Muscle of back (tissue), 11 donors: Measurements from ENCODE around the gene HNRNPLL. TPM values are rescaled to one million over a fixed set of nuclear protein-coding genes. Genes with fewer than 3 reads are reported as not detected.

Experiments
- DNase-seq, 3 donors: peaks; one replicate each; pipeline versions ENCODE4 v3.0.0 to v3.0.0-alpha.2; 2013
- polyA plus RNA-seq, 10 donors: library from polyadenylated mRNA; unstranded; fragments of 120-200 nt; gene quantifications; one replicate each; pipeline ENCODE4 v1.2.1, GENCODE V29; 2013; ENCODE audit not compliant: insufficient read length in 10 of 10

Gene HNRNPLL
- polyA plus RNA-seq, 10 donors = 34.2 to 50.6 (median 38.6) TPM

DNA sequence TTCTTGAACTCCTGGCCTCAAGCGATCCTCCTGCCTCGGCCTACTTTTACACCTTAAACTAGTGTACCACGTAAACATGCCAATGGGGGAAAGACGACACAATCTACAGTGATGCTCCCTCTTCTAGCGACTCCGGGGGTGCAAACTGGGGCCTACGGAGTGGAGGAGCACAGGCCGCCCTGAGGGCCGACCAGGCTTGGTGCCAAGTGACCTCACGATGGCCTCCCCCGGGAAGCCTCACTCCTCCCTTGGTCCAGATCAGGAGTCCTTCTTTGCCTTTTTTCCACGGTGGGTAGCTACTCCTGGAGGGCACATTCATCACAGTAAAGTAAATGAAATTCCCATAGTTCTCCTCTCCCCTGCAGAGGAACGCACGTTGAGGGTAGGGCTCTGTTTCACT is 73.5 kb downstream of the HNRNPLL start:
- no peak for DNase-seq

- no peak for DNase-seq
Observed at GRCh38 chr2:38528534-38528933, 74.2 kb downstream of the HNRNPLL start.

- peak in 1 of 3 donors; percentile 72 for DNase-seq
Observed at GRCh38 chr2:38528008-38528442, 74.7 kb downstream of the HNRNPLL start.

- DNase-seq = no peak
Observed at GRCh38 chr2:38527338-38528007, 75.3 kb downstream of the HNRNPLL start.

DNA sequence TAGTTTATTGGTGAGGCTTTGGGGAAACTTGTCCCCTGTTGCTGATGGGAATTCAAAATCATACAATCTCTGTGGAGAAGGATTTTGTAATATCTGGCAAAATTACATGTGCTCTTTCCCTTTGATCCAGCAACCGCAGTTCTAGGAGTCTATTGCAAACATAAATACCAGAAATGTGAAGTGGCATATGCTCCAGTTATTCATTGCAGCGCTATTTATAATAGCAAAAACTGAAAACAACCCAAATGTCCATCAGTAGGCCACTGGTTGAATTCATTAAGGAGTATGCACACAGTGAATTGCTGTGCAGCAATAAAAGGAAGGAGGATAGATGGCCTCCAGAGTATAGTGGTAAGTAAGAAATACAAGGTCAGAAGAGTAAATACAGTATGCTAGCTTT is 76.5 kb downstream of the HNRNPLL start:
- no peak for DNase-seq

DNA sequence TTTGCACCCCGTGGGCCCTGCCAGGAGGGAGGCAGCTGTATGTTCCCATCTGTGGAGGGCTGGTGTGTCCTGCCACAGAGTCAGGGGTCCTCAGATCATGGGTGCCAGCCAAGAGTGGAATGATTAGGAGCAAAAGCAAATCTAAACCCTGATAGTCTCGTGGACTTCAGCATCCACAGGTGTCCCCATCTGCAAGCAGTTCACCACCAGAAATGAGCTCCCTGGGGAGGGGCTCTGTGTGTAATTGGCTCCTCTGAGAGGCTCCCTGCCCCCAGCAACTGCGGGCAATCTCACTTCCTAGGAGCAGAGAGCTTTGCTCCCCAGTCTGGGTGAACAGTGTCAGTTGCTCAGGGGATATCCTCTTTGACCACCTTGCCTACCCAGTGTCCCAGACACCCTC is 78.1 kb downstream of the HNRNPLL start:
- DNase-seq = no peak

GRCh38 chr2:38523728-38524437 is 78.8 kb downstream of the HNRNPLL start:
- no peak for DNase-seq

DNA sequence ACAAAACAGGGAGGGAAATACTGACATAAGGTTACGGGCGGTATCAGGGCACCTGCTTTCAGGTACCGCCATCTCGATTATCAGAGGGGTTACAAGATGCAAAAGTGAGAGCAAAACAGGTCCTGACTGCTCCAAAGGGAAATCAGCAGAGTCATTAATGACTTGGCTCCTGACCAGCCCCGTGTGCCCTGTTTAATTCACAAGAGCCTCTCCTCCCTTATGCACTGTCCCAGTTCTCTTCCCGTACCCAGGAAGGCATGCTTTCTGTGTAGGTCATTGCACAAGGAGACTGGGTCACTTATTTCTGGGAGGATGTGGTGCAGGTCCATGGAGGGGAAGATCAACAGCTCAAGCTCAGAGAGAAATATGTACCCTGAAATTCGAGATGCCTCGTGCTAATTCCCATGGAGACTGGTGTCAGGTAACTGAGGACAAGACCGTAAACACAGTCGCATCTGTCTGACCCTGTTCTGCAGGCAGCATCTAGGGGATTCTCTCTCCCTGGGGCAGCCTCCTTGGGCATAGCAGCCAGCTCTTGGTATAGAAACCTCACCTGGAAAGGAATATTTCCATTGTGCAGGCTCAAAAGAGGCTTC is 79.9 kb downstream of the HNRNPLL start:
- DNase-seq = no peak

DNA sequence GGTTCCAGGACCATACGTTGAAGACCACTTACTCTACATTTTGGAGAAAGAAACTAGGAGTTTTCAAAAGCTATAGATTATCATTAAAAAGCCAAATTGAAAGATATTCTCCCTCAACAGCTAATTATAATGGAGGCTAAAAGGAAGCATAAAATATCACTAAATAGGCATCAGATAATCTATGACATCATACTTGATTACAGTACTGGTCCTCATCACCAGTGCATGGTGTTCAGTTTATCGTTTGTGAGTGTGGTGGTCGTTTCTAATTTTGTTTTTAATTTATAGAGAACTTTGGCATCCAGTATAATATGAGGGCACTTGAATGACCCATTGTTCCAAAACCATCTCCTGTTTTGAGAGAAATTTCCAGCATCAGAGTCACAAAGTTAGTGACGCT is 80.9 kb downstream of the HNRNPLL start:
- no peak for DNase-seq

GRCh38 chr2:38517284-38517683 is 85.4 kb downstream of the HNRNPLL start:
- DNase-seq = no peak

DNA sequence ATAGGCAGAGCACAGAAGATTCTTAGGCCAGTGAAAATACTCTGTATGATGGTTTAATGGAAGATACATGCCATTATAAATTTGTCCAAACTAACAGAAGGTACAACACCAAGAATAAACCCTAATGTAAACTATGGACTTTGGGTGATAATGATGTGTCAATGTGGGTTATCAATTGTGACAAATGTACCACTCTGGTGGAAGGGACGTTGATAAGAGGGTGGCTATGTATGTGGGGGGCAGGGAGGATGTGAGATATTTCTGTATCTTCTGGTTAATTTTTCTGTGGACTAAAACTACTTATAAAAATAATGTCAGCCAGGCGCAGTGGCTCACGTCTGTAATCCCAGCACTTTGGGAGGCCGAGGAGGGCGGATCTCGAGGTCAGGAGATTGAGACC is 86.2 kb downstream of the HNRNPLL start:
- no peak for DNase-seq

DNA sequence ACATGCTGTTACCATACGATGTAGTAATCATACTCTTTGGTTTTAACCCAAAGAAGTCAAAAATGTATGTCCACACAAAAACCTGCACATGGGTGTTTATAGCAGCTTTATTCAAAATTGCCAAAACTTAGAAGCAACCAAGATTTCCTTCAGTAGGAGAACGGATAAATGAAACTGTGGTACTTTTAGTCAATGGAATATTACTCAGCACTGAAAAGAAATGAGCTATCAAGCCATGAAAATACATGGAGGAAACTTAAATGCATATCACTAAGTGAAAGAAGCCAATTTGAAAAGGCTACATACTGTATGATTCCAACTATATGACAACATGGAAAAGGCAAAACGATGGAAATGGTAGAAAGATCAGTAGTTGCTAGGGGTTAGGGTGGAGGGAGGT is 86.6 kb downstream of the HNRNPLL start:
- no peak for DNase-seq

GRCh38 chr2:38515155-38516074 is 87.3 kb downstream of the HNRNPLL start:
- DNase-seq = peak in 2 of 3 donors; percentile 65 to 88

DNA sequence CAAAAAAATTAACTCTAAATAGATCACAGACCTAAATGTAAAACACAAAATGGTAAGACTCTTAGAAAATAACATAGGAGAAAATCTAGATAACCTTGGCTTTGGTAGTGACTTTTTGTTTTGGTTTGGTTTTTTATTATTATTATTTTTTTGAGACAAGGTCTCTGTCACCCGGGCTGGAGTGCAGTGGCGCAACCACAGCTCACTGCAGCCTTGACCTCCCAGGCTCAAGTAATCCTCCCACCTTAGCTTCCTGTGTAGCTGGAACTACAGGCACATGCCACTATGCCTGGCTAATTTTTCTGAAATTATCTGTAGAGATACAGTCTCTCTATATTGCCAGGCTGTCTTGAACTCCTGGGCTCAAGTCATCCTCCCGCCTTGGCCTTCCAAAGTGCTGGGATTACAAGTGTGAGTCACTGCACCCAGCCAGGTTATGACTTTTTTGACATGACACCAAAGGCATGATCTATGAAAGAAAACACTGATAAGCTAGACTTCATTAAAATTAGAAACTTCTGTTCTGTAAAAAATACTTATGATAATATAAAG is 88.0 kb downstream of the HNRNPLL start:
- DNase-seq = no peak

GRCh38 chr2:38512211-38512610 is 90.5 kb downstream of the HNRNPLL start:
- no peak for DNase-seq

Other genes starting within 250 kb of the HNRNPLL start
- gene ATL2, start 225.7 kb downstream of the HNRNPLL start, polyA plus RNA-seq = 10 to 100 TPM; 26.1 to 40.6 (median 36.3) TPM
- gene GALM, start 63.2 kb upstream of the HNRNPLL start, polyA plus RNA-seq = 10 to 100 TPM in 8 of 10 donors, 1 to 10 TPM in 2; 8.3 to 12.7 (median 11.3) TPM
- 100 to 1,000 TPM; 112 to 170 (median 122) TPM for gene SRSF7, start 148.4 kb upstream of the HNRNPLL start, polyA plus RNA-seq
- gene GEMIN6, start 175.3 kb upstream of the HNRNPLL start, polyA plus RNA-seq = 10 to 100 TPM; 11.9 to 15.5 (median 13.2) TPM